HG03575 (cell line): ENCODE measurements around the gene DENND1A.

Experiments used
- ATAC-seq: cut with Tn5 transposase; IDR thresholded peaks from one replicate; pipeline ENCODE4 v1.9.1; 2021; ENCODE audit not compliant: unreplicated experiment, insufficient number of reproducible peaks, low FRiP score; ENCODE audit errors: extremely low read depth

The DENND1A gene

DNA sequence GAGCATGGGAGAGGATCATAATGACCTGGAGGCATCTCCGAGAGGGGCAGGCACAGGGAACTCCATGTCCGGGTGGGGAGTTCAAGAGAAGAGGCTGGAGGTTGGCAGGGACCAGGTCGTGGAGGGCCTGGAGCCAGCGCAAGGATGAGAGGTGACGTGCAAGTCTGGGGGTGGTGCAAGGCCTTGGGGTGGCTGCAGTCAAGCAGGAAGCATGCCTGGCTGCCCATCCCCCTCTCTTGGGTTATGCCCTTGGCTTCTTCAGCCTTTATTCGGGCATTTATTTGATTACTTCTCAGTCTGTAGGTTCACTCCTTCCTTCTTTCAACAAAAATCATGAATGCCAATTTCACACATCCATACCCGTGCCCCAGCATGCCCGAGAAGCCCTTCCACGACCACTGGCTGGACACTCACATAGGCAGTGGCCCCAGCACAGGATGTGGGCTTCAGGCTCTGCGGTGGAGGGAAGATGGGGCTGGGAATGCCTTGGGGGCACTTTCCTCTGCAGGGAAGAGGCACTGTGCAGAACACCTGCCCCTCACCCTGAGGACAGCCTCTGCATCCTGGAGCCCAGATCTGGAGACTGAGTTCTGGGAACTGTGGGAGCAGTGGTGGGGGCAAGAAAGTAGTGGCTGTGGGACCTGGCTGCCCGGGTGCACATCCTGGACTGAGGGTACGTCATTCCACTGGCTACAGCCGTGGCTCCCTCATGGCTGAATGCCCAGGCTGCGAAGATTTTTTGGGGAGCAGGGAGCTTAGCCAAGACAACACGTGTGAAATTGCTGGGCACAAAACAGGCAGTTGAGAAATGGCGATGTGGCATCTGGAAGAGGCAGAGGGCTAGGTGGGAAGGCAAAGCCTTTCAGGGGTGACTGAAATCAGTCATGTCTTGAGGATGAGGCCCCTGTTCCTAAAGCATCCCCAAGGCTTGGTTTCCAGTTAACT, 535.4 kb downstream of the DENND1A start:
- no peak for ATAC-seq

DNA sequence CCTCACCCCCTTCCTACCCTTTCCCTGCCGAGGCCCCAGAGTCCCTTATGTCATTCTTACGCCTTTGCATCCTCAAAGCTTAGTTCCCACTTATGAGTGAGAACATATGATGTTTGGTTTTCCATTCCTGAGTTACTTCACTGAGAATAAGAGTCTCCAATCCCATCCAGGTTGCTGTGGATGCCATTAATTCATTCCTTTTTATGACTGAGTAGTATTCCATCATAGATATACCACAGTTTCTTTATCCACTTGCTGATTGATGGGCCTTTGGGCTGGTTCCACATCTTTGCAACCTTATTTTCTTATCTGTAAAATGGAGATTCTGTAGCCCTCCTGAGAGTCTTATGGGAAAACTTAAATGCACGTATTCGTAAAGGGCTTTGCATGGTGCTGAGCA, 537.1 kb downstream of the DENND1A start:
- no peak for ATAC-seq

DNA sequence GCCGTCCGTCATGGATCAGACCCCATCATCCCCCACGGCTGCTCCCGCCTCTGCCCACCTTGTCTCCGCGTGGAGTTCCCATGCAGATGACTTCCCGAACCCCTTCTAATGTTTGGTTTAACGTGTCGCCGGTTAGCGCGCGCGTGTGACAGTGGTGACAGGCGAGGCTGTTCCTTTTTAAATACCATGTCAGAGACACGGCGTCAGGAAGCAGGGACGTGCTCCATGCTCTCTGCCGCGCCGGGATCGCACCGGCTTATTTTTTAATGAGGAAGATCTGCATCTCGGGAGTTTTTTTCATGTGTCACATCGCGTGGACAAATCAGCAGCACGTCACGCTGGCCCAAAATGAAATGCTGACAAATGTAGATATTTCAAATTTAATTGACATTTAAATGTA, 538.0 kb downstream of the DENND1A start:
- no peak for ATAC-seq

DNA sequence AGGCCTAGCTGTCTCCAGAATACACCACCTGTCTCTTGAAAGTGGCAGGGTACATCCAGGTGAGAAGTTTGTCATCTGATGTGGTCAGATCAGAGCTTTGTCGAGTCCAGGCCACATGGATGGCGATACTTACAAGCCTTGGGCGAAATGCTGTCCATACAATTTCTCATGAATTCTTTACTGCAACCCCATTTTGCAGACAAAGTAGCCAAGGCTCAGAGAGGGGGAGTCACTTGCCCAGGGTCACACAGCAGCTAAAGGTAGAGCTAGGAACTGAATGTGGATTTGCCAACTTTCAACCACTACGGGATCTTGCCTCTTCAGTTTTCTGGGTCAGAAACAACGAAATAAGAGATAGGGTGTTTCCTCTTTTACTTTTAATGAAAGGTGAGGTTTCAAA, 538.7 kb downstream of the DENND1A start:
- no peak for ATAC-seq

DNA sequence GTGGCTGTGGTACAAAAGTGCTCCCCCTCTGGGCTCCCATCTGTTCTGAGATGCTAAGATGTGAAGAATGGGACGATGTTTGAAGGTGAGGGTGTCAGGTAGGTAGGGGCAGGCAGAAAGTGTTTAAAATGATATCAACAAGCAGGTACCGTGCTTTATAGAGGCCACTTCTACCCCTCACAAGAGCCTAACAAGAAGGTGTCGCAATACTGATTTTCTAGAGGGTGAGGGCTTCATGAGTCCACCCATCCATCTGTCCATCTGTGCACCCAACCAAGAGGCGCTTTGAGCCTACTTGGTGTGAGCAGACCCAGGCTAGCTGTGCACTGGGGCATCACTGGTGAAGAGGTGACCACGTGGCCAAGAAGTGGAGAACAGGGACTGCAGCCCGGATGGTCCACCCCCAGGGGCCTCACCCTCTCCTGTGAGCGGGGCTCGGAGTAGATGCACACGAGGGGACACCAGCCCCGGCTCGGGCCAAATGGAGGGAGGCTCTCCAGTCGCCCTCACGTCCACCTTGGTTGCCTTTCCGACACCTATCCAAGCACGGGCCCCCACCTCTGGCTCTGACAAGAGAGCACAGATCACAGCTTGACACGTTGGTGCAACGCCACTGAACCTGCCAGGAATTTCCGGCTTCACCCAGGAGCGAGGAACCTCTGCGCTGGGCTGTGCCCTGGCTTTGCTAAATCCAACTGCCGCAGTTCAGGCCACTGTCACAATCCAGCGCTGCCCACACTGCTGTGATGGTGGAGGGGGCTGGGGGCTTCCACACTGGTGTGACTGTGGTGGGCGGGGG, 539.4 kb downstream of the DENND1A start:
- ATAC-seq: no peak

DNA sequence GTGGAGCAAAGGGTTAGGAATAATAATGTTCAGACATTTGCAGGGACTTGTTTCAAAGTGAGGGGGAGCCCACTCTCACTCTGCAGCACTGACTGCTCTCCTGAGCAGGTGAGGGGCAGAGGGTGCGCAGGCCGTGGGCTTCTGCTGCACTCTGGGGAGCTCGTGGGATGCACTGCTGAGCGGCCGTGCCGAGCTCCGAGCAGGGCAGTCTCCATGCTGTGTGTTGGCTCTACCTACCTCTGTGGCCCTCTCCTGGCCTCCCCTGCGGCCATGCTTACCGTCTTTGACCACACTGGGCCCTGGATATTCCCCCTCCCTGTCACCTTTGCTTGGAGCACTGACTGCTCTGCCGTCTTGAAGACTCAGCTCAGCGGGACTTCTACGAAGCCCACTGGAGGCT, 540.2 kb downstream of the DENND1A start:
- no peak for ATAC-seq

DNA sequence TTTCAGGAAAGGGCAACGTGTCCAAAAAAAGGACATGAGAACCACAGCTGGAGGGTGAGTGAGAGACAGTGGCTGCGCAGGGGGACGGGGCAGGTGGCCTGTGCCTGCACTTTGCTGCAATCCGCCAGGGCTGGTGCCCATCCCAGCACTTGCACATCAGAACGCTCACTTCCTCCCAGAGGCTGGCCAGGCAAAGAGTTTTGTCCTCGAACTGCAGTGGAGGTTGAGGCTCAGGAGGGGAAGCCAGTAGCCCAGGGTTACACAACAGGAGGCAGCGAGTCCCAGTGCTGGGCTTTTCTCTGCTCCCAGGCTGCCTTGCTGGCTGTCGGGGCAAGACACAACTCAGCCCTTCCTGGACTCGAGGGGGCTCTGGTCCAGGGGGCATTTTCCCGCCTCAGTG, 540.9 kb downstream of the DENND1A start:
- ATAC-seq: no peak

DNA sequence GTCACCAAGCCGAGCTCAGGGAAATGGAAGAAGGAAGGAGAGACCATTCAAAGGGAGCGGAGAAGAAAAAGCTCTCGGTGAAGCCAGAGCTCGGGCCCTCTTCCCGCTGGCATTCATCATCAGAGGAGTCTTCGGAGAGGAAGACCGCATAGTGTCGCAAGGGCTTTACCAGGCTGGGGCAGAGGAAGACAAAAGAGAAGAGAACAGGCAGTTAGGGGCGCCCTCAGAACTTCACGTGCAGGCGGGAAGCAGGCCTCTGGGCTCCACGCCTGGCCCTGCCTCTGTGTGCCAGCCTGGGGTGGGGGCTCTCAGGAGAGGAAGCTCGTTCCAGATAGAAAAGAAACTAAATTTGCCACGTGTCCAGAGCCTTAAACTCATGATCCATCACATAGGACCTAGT, 542.2 kb downstream of the DENND1A start:
- no peak for ATAC-seq

DNA sequence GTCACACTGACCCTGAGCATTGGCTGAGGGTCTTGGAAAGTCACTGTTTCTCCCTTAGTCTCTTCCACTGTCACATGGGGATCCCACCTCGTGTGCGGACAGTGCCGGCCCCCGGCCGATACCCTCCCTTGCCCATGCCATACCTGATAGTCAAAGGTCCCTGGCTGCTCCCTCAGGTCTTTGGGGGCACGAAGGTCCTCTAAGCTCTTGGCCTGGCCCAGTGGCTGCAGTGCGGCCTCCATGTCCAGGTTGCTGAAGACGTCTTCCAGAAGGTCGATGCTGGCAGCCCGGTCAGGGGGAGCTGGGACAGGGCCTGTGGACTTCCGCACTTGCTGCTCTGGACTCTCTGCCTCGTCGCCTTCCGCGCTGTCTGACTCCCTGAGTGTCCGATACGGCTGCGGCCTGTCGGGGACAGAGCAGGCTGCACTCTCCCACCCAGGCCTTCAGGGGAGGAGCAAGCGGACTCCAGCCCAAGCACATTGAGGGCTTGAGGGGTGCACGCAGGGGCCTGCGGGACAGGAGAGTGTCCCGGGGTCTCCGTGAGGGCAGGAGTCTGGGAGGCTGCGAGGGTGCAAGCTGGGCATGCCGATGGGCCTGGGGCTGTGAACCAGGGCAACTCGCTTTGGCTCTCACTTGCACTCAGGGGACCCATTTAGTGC, 546.3 kb downstream of the DENND1A start:
- ATAC-seq: no peak

DNA sequence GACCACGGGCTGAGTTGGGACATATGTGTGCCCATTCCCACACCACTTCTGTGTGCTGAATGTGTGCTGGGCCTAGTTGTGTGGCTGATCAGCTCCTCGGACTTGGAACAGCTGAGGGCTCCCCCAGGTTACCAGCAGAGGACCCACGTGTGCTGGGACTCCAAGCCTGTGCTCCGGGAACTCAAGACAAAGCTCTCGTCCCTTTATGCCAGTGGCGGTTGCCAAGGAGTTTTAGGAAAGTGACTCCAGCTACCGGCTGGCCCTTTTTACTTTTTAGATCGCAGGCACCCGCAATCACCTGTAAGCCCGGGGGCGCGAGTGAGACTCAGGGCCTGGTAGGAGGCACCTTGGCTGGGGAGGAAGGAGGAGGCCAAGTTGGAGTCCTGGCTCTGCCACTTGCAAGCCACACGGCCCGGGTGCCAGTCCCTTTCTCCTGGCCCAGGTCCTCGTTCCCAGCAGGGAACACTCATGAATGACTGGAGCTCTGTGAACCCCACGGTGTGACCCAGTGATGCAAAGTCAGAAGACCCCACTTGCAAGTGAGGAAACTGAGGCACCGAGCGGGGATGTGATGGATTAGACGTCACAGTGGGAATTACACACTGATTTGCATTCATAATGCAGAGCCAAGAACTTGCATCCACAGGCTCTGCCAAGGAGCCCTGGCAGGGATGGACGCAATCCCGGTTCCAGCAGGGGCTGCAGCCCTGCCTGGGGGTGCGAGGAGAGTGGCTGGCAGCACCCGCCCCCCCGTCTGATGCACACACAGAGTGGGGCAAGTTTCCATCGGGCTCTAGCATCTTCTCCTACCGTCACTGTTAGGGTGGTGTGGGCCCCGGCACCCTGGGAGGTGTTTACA, 547.0 kb downstream of the DENND1A start:
- no peak for ATAC-seq

DNA sequence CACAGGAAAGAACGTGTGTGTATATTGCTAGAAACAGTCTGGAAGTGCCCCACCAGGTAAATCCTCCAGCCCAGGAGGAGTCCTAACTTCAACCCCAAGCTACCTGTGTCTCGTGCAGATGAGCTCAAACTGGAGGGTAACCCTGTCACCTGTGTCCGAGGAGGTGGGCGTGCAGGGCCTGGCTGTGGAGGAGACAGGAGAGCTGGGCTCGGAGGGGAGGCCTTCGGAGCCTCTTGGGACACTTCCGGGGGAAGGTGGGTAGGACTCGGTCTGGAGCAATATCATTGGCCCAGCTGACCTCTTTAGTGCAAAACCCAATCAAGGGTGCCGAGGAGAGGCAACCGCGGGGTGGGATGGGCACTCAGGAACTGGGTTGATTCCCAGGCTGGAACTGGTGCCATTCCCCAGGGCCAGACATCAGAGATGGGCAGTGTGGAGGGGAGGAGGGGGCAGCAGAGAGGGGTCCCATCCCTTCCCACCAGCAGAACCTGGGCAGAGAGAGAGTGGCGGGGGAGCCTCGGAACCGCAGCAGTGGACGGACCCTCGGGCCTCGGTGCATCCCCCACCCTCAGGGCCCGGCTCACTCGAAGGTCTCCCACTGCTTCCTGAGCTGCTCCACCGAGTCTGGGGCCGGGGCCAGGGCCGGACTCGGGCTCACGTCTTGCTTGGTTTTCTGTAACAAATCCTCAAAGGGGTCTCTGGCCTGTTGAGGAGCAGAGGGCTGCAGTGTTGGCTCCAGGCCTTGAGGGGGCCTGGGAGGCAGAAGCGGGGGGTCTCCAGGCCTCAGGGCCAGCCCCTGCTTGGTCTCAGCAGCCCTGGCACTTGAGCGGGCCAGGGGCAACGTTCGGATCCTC, 548.8 kb downstream of the DENND1A start:
- ATAC-seq: no peak

DNA sequence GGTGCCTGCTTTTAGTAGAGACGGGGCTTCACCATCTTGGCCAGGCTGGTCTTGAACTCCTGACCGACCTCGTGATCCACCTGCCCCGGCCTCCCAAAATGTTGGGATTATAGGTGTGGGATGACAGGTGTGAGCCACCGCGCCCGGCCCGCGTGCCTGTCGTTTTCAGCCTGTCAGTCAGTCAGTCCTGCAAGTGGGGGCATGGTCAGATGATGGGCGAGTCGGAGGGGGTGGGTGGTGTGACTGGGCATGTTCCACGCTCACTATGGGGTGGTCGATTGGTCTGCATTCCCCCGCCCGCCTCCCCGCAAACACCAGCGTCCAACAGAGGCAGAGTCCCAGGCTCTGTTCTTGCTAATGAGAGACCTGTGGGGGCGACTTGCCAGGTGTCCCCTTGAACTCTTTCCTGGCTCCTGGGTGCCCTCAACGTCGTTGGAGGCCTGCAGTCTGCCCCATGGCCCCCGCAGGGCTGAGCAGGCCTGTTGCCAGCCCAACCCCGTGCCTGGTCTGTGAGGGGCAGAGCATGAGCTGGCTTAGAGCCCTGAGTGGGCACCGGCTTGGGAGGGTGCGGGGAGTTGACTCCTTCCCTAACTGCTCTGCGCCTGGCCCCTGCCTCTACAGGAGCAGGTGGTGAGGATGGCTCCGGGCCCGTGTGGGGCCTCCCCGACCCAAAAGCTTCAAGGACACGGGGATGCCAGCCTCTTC, 550.8 kb downstream of the DENND1A start:
- no peak for ATAC-seq

DNA sequence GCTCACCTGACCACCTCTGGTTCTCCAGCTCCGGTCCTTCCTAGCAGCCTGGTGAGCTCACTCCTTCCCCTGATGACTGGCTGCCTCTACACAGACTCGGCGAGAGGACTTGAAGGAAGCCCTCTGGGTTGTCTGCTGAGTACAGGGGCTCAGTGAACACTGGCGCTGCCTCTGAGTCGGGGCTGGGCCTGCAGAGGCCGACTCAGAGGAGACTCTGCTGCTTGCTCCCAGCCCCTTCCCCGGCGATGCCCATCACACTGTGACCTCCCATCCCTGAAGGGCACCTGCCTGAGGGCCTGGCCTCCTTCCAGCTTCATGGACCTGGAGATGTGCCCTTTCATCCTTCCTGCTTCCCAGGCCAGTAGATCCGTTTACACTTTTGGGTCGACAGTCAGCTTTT, 551.9 kb downstream of the DENND1A start:
- no peak for ATAC-seq

DNA sequence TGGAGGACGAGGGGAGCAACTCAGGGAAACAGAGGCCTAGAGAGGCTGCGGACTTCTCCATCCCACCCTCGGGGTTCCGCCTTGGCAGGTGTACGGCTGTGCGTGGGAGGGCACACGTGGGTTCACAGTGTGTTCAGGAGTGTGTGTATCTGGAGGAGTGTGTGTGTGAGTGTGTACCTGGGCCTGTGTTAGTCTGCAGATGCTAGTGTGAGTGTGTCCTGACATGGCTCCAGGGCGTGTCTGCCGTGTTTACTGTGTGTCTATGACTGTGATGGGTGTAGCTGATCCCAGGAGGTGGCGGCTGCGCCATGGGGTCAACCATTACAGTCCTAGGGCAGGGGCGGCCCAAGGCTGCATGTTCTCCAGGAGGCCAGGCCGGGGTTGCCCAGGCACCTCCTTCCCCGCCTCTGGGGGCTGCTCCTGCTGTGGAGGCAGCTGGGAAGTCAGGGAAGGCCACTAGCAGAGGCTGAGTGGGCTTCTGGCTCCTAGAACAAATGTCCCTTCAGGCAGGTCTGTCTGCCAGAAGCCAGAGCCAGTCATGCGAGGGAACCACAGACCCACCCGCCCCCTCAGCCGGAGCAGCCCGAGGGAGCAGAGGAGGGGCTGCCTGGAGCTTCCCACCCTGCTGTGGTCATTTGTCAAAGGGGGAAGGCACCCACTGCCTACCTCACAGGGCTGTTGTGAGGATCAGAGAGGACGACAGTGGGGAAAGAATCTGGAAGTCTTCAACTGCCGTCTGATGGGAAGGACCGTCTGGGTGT, 552.5 kb downstream of the DENND1A start:
- no peak for ATAC-seq

DNA sequence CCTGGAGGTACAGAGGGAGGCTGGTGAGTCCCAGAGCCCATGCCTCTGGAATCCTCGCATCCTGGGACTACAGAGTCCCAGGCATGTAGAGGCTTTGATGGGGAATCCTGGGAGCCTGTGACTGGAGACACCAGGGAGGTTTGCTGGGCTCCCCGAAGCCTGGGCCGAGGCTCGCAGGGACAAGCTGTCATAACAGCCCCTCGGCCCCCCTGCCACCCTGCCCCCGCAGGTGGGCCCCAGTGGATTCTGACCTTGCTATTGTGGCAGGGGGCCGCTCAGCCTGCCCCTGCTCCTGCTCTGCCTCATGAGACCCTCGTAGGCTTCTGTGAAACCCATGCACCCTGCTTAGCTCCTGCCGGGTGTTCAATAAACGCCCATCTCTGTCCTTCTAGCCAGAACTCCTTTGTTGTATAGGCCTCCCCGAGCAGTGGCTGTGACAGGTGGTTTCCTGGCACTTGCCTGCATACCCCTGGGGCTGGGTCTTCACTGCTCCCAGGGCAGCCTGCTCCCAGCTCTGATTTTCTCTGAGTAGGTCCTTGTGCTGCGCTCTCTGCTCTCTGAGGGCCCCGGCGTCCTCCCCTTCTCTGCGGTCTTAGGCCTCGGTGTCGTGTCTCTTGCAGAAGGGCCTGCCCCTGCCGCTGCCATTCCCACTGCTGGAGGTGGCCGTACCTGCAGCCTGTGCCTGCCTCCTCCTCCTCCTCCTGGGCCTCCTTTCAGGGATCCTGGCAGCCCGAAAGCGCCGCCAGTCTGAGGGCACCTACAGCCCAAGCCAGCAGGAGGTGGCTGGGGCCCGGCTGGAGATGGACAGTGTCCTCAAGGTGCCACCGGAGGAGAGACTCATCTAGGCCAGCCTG, 553.5 kb downstream of the DENND1A start:
- ATAC-seq: no peak
